Central memory CD8-positive, alpha-beta T cell (primary cell): ENCODE measurements around the gene GARRE1.
"Not testable (repeated sequence)": the region's sequence is repeated elsewhere in the genome, so short reads cannot be mapped to it uniquely, and the experiment has no call there.

Experiments used
- ATAC-seq: fragments of 150-1000 bp; cut with Tn5 transposase; replicated peaks from 2 replicates; pipeline ENCODE4 v1.10.0; 2022; ENCODE audit warnings: mild to moderate bottlenecking, moderate FRiP score, moderate number of reproducible peaks; ENCODE audit not compliant: poor library complexity, severe bottlenecking; ENCODE audit errors: extremely low read depth
- DNase-seq, 2 donors: peaks; one replicate each; pipeline ENCODE4 v3.0.0; 2021; ENCODE audit warnings: low spot score in 2 of 2
- H3K27ac Mint-ChIP-seq: one replicate; pipeline ENCODE4 v1.8.0; 2022; ENCODE audit warnings: low read depth, mild to moderate bottlenecking, moderate library complexity, mixed read lengths
- H3K27me3 Mint-ChIP-seq: one replicate; pipeline ENCODE4 v1.8.0; 2022; ENCODE audit warnings: mixed read lengths
- H3K36me3 Mint-ChIP-seq: one replicate; pipeline ENCODE4 v1.8.0; 2022; ENCODE audit warnings: mild to moderate bottlenecking, moderate library complexity, mixed read lengths; ENCODE audit not compliant: insufficient read depth
- H3K4me1 Mint-ChIP-seq: one replicate; pipeline ENCODE4 v1.8.0; 2022; ENCODE audit warnings: mixed read lengths
- H3K4me3 Mint-ChIP-seq: one replicate; pipeline ENCODE4 v1.8.0; 2022; ENCODE audit warnings: mild to moderate bottlenecking, moderate library complexity, mixed read lengths
- H3K9me3 Mint-ChIP-seq: one replicate; pipeline ENCODE4 v1.8.0; 2022; ENCODE audit warnings: mixed read lengths

The GARRE1 gene

DNA sequence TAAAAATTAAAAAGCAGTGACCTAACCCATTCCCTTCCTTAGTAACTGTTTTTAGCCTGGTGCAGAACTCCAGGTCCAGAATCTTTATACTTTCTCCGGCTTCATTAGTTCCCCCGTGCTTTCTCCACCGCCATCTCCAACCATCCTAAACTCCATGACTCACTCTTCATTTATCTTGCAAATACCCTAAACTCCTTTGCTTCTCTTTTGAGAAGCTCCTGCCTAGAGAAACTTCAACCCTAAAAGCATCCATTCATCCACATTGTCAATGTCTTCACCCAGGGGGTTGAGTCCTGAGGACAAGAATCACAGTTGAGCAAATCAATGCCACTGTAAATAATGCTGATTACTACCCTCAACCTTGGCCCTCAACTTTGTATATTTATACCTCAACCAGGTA is 17.1 kb upstream of the GARRE1 start:
- ATAC-seq (no peak), DNase-seq (no peak)
- Mint-ChIP-seq H3K4me3 (no peak overlapping the region), H3K4me1 (peaks cover 15% of the 10 kb centered on the region), H3K27ac (no peak overlapping the region), H3K9me3 (no peaks in the 10 kb centered on the region), H3K36me3 (peaks cover 4% of the 10 kb centered on the region), H3K27me3 (no peaks in the 10 kb centered on the region)

DNA sequence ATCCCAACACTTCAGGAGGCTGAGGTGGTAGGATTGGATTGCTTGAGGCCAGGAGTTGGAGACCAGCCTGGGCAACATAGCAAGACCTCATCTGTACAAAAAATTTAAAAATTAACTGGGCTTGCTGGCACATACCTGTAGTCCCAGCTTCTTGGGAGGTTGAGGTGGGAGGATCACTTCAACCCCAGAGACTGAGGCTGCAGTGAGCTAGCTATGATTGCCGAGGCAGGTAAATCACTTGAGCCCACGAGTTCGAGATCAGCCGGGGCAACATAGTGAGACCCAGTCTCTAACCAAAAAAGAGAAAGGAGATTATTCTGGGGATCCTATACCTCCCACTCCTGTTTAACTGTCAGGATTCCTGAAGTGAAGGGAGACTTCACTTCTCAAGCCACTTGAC is 16.4 kb upstream of the GARRE1 start:
- ATAC-seq (no peak), DNase-seq (no peak)
- Mint-ChIP-seq H3K9me3 (no peaks in the 10 kb centered on the region), H3K27ac (peak overlapping the region; percentile 13), H3K36me3 (peaks cover 4% of the 10 kb centered on the region), H3K4me1 (peaks cover 9% of the 10 kb centered on the region), H3K4me3 (no peak overlapping the region), H3K27me3 (no peaks in the 10 kb centered on the region)

DNA sequence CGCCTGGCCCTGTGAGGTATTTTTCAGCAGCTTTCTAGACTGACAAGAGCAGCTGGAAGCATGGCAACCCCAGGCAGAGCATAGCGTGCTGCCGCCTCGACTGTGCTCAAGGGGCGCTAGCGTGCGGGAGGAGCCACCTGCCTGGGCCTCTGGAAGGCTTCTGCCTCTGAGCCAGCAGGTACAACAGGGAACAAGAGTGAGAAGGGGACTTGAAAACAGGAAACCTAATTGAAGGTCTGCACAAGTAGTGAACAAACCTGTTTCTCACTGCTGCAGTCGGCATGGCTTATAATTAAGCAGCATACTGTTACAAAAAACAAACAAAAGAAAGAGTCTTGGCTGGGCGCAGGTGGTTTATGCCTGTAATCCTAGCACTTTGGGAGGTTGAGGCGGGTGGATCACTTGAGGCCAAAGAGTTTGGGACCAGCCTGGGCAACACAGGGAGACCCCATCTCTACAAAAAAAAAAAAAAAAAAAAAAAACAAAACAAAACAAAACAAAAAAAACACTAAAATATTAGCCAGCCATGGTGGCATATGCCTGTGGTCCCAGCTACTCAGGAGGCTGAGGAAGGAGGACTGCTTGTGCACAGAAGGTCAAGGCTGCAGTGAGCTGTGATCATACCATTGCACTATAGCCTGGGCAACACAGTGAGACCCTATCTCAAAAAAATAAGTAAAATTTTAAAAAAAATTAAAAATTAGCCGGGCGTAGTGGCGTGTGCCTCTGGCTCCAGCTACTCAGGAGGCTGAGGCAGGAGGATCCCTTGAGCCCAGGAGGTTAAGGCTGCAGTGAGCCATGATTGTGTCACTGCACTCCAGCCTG is 12.6 kb upstream of the GARRE1 start:
- Mint-ChIP-seq H3K27me3 (no peaks in the 10 kb centered on the region), H3K4me1 (peaks cover 6% of the 10 kb centered on the region), H3K27ac (peak overlapping the region; percentile 17), H3K36me3 (peaks cover 4% of the 10 kb centered on the region), H3K4me3 (no peak overlapping the region), H3K9me3 (no peaks in the 10 kb centered on the region)
- no peak for ATAC-seq
- no peak for DNase-seq

DNA sequence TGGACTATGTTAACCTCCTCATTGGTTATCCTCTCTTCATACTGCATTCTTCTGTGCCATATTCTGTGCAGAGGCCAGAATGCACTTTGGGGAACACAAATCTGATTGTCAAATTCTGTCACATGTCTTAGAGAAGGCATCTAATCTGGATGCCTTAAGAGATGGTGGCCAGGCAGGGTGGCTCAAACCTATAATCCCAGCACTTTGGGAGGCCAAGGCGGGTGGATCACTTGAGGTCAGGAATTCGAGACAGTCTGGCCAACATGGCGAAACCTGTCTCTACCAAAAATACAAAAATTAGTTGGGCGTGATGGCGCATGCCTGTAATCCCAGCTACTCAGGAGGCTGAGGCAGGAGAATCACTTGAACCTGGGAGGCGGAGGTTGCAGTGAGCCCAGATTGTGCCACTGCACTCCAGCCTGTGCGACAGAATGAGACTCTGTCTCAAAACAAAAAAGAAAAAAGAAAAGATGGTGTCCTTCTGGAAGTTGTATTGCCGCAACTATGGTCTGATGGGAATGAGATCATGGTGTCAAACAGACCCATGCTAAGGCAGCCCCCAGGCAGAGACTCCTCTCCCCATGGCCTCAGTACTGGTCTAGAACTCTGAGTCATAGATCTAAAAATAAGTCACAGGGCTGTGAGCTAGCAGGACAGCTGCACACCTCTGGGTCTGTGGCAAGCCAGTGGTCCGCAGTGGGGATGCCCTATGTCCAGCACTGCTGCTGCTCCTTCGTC is 11.0 kb upstream of the GARRE1 start:
- H3K27ac Mint-ChIP-seq, H3K27me3 Mint-ChIP-seq, ATAC-seq: not testable (repeated sequence)

DNA sequence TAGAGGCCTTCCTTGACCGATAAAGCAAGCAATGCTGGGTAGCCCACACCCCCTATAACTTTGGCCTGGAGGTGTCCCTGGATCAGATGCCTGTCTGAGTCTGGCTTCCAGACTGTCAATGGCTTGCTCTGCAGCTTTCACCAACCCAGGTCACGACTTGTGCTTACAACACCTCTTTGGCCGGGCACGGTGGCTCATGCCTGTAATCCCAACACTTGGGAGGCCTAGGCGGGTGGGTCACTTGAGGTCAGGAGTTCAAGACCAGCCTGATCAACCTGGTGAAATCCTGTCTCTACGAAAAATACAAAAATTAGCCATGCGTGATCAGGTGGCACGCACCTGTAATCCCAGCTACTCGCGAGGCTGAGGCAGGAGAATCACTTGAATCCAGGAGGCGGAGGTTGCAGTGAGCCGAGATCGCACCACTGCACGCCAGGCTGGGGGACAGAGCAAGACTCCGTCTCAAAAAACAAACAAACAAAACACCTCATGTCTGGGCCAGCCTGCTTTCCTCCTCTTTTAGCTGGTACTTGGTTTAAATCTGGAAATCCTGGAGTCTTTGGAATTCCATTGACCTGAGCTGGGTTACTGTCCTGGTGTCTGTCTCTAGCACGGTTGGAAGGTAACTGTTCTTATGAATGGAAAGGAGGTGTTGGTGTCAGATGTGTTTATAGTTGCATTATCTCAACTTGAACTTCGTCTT is 10.3 kb upstream of the GARRE1 start:
- DNase-seq (no peak), ATAC-seq (no peak)
- no peaks in the 10 kb centered on the region for H3K27me3 Mint-ChIP-seq
- peaks cover 2% of the 10 kb centered on the region for H3K36me3 Mint-ChIP-seq
- no peak overlapping the region for H3K4me3 Mint-ChIP-seq
- H3K27ac Mint-ChIP-seq = no peak overlapping the region
- no peaks in the 10 kb centered on the region for H3K4me1 Mint-ChIP-seq
- H3K9me3 Mint-ChIP-seq = no peaks in the 10 kb centered on the region

More for the DNA sequence above, 11.0 kb upstream of the GARRE1 start:
- H3K4me1 Mint-ChIP-seq, H3K36me3 Mint-ChIP-seq, H3K9me3 Mint-ChIP-seq, DNase-seq, H3K4me3 Mint-ChIP-seq: not testable (repeated sequence)

DNA sequence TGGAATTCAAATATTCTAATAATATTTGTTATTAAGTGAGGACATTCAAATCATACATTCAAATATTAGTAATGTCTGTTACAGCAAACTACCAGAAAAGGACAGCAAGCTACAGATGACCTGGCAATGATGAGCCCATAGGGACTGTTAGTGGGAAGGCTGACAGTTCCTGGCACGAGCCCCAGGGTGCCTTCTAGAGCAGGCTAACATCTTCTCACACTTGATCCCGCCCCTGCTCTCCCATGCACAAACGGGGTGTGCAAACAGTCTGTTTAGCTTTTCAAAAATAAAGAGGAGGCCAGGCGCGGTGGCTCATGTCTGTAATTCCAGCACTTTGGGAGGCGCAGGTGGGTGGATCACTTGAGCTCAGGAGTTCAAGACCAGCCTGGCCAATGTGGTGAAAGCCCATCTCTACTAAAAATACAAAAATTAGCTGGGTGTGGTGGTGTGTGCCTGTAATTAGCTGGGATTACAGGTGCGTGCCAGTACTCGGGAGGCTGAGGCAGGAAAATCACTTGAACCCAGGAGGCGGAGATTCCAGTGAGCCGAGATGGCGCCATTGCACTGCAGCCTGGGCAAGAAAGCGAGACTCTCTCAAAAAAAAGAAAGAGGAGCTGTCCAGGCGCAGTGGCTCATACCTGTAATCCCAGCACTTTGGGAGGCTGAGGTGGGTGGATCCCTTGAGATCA is 9.6 kb upstream of the GARRE1 start:
- Mint-ChIP-seq H3K4me1 (no peaks in the 10 kb centered on the region), H3K4me3 (no peak overlapping the region), H3K9me3 (no peaks in the 10 kb centered on the region), H3K27me3 (no peaks in the 10 kb centered on the region), H3K27ac (no peak overlapping the region), H3K36me3 (peaks cover 2% of the 10 kb centered on the region)
- ATAC-seq = no peak
- DNase-seq = no peak

DNA sequence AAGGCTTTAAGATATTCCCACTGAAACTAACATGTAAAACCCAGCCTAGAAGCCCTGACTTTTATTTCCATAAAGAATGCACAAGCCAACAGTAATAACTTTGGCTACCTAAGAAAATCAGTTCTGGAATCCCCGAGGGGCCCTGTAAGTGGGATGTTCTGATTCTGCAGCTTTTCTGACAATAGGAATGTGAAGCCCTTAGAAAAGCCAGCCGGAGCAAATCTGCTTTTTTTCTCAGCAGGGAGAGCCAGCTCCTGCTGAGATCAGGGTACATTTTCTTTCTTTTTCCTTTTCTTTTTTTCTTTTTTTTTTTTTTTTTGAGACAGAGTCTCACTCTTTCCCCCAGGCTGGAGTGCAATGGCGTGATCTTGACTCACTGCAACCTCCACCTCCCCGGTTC is 8.0 kb upstream of the GARRE1 start:
- no peak for ATAC-seq

DNA sequence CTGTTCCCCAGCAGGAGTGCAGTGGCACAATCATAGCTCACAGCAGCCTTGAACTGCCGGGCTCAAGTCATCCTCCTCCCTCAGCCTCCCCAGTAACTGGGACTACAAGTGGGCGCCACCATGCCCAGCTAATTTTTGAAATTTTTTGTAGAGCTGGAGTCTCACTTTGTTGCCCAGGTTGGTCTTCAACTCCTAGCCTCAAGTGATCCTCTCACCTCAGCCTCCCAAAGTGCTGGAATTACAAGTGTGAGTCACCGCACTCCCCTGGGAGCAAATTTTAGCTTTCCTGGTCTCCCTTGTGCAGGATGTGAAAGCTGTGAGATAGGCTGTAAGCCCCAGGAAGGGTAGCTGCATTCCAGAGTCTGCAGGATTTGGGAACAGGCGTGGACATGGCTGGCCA is 5.4 kb upstream of the GARRE1 start:
- Mint-ChIP-seq H3K4me3 (no peak overlapping the region), H3K36me3 (peaks cover 2% of the 10 kb centered on the region), H3K27me3 (no peaks in the 10 kb centered on the region), H3K9me3 (no peaks in the 10 kb centered on the region), H3K4me1 (peaks cover 3% of the 10 kb centered on the region), H3K27ac (no peak overlapping the region)
- ATAC-seq = no peak
- no peak for DNase-seq

More for the DNA sequence above, 8.0 kb upstream of the GARRE1 start:
- H3K9me3 Mint-ChIP-seq = no peaks in the 10 kb centered on the region
- H3K27ac Mint-ChIP-seq = no peak overlapping the region
- no peak overlapping the region for H3K4me3 Mint-ChIP-seq
- H3K4me1 Mint-ChIP-seq = no peaks in the 10 kb centered on the region
- DNase-seq = no peak
- peaks cover 2% of the 10 kb centered on the region for H3K36me3 Mint-ChIP-seq
- no peaks in the 10 kb centered on the region for H3K27me3 Mint-ChIP-seq

DNA sequence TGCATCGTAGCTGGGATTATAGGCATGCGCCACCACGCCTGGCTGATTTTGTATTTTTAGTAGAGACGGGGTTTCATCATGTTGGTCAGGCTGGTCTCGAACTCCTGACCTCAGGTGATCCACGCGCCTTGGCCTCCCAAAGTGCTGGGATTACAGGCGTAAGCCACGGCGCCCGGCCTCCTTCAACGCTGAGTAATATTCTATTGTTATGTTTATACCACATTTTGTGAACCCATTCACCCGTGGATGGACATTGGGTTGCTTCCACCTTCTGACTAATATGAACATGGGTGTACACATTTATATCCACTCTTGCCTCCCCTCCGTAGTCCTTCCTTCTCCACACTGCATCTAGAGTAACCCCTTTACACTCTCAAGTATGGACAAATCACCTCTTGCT is 1.2 kb upstream of the GARRE1 start:
- H3K27ac Mint-ChIP-seq, ATAC-seq, H3K4me1 Mint-ChIP-seq, DNase-seq, H3K27me3 Mint-ChIP-seq, H3K36me3 Mint-ChIP-seq, H3K9me3 Mint-ChIP-seq: not testable (repeated sequence)
- H3K4me3 Mint-ChIP-seq = peak overlapping the region; percentile 85

DNA sequence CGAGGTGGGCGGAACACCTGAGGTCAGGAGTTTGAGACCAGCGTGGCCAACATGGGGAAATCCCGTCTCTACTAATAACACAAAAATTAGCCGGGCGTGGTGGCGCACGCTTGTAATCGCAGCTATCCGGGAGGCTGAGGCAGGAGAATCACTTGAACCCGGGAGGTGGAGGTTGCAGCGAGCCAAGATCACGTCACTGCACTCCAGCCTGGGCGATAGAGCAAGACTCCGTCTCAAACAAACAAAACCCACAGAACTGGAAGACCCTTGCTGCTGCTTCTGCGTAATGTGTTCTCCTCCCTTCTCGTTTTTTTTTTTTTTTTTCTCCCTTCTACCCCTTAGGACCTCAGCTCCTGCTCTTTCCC is 691 bp upstream of the GARRE1 start:
- ATAC-seq, H3K27me3 Mint-ChIP-seq, H3K4me1 Mint-ChIP-seq, H3K36me3 Mint-ChIP-seq, DNase-seq, H3K9me3 Mint-ChIP-seq: not testable (repeated sequence)
- Mint-ChIP-seq H3K27ac (peak overlapping the region; percentile 81), H3K4me3 (peak overlapping the region; percentile 85)

DNA sequence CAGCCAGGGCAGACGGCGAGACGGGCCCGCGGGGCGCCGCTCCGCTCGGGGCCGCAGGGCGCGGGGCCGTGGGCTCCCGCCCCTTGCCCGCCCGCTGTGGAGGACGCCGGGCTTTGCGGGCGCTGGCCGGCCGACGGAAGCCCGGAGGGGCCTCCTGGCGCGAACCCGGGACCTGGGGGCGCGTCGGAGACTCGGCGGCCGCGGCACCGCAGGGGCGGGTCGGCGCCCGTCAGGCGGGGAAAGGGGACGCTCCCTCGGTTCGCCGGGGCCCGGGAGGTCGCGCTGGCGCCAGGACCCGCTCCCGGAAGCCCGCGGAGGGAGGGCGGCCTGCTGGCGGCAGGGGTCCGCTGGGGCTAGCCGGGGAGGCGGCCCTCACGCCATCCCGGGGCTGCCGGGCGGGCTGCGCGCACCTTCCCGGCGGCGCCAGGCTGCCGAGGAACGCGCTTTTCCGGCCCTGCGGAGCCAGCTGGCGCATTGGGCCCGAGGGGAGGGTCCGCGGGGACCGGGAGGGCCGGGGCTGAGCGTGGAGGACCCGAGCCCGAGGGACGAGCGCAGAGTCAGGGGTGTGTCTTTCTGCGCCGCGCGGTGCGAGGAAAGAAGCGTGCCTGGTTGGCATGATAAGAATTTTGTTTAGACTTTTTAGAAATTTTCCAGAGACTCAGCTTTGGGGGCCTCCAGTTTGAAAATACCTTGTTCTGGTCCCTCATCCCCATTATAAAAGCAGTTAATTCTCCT is 511 bp downstream of the GARRE1 start:
- ATAC-seq = peak; percentile 34

DNA sequence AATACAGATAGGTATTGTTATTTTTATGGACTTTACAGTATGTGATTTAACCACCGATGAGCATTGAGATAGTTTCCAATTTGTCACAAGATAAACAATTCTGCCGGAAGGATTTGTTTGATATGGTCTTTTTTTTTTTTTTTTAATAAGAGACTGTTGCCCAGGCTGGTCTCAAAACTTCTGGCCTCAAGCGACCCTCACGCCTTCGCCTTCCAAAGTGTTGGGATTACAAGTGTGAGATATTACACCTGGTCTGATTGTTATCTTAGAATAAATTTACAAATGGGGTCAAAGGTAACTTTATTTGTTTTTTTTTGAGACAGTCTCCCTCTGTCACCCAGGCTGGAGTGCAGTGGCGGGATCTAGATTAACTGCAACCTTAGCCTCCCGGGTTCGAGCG is 1.2 kb downstream of the GARRE1 start:
- Mint-ChIP-seq H3K36me3 (peaks cover 9% of the 10 kb centered on the region), H3K27ac (no peak overlapping the region), H3K4me1 (peaks cover 16% of the 10 kb centered on the region), H3K27me3 (no peaks in the 10 kb centered on the region), H3K4me3 (peak overlapping the region; percentile 70), H3K9me3 (no peaks in the 10 kb centered on the region)
- DNase-seq (no peak), ATAC-seq (no peak)

More for the DNA sequence above, 511 bp downstream of the GARRE1 start:
- Mint-ChIP-seq H3K4me1 (peaks cover 14% of the 10 kb centered on the region), H3K9me3 (no peaks in the 10 kb centered on the region), H3K27me3 (no peaks in the 10 kb centered on the region), H3K27ac (peak overlapping the region; percentile 81), H3K36me3 (peaks cover 8% of the 10 kb centered on the region), H3K4me3 (peak overlapping the region; percentile 85)
- DNase-seq = peak in 1 of 2 donors; percentile 21
